HEK293 (cell line): Measurements from ENCODE around the gene SERPING1.

Experiments used
- CTCF ChIA-PET: fragments of 350-600 bp; formaldehyde crosslinking; extraction: SDS; loops from one replicate; lab custom pipeline; 2021; ENCODE audit warnings: antibody characterized with exemption; lab: Yijun Ruan, JAX
- POLR2A ChIA-PET: fragments of 300-600 bp; formaldehyde crosslinking; extraction: SDS; loops from one replicate; lab custom pipeline; 2020; ENCODE audit warnings: antibody characterized with exemption, inconsistent platforms; lab: Yijun Ruan, JAX
- H3K27ac ChIP-seq: fragments of 200-500 bp; sonication (Bioruptor generic); 2 replicates; pipeline ENCODE4 v1.5.1; 2014; ENCODE audit warnings: low read depth, low read length, control low read depth, inconsistent platforms; ENCODE audit errors: extremely low read depth
- H3K36me3 ChIP-seq, 2 experiments: fragments of 200-500 bp in 1 of 2; sonication (Bioruptor generic) in 1 of 2; 1 replicate in 1 of 2; 2 replicates in 1 of 2; pipeline ENCODE4 v1.5.1; 2014 to 2017; ENCODE audit warnings: inconsistent platforms in 2 of 2, low read length in 2 of 2; ENCODE audit not compliant: control insufficient read depth in 2 of 2, insufficient read depth in 1 of 2
- H3K4me1 ChIP-seq: fragments of 200-500 bp; sonication (Bioruptor generic); 2 replicates; pipeline ENCODE4 v1.5.1; 2014; ENCODE audit warnings: mild to moderate bottlenecking, low read length, inconsistent platforms; ENCODE audit not compliant: control insufficient read depth, insufficient read depth
- H3K4me3 ChIP-seq: 2 replicates; pipeline ENCODE4 v1.5.1; 2011; ENCODE audit warnings: low read depth, mild to moderate bottlenecking, control low read depth, low read length, moderate library complexity
- H3K9me3 ChIP-seq: fragments of 200-500 bp; sonication (Bioruptor generic); 2 replicates; pipeline ENCODE4 v1.5.1; 2014; ENCODE audit warnings: low read depth, low read length, inconsistent platforms; ENCODE audit not compliant: control insufficient read depth, insufficient read depth
- GLIS1 ChIP-seq: fragments of 450-650 bp; formaldehyde crosslinking; IDR thresholded peaks from 2 replicates; pipeline ENCODE4 v1.5.1; 2016; ENCODE audit warnings: missing biosample characterization, missing genetic modification characterization
- INSM2 ChIP-seq: fragments of 450-650 bp; formaldehyde crosslinking; IDR thresholded peaks from 2 replicates; pipeline ENCODE4 v1.5.1; 2016; ENCODE audit warnings: missing biosample characterization, missing genetic modification characterization
- PATZ1 ChIP-seq: fragments of 450-650 bp; formaldehyde crosslinking; IDR thresholded peaks from 2 replicates; pipeline ENCODE4 v1.5.1; 2016; ENCODE audit warnings: missing biosample characterization, missing genetic modification characterization
- PRDM2 ChIP-seq: fragments of 450-650 bp; formaldehyde crosslinking; IDR thresholded peaks from 2 replicates; pipeline ENCODE4 v1.5.1; 2016; ENCODE audit warnings: missing biosample characterization, missing genetic modification characterization, borderline replicate concordance
- YY2 ChIP-seq: fragments of 450-650 bp; formaldehyde crosslinking; IDR thresholded peaks from 2 replicates; pipeline ENCODE4 v1.5.1; 2016; ENCODE audit warnings: missing biosample characterization, missing genetic modification characterization
- ZEB2 ChIP-seq: fragments of 450-650 bp; formaldehyde crosslinking; IDR thresholded peaks from 2 replicates; pipeline ENCODE4 v1.5.1; 2016; ENCODE audit warnings: missing biosample characterization, missing genetic modification characterization
- ZNF157 ChIP-seq: fragments of 450-650 bp; formaldehyde crosslinking; IDR thresholded peaks from 2 replicates; pipeline ENCODE4 v1.5.1; 2016; ENCODE audit warnings: missing biosample characterization, missing genetic modification characterization
- ZNF335 ChIP-seq: fragments of 450-650 bp; formaldehyde crosslinking; conservative IDR thresholded peaks from 2 replicates; pipeline ENCODE4 v1.5.1; 2016; ENCODE audit warnings: missing biosample characterization, missing genetic modification characterization
- ZNF398 ChIP-seq: fragments of 450-650 bp; formaldehyde crosslinking; IDR thresholded peaks from 2 replicates; pipeline ENCODE4 v1.5.1; 2017; ENCODE audit warnings: missing biosample characterization, missing genetic modification characterization
- ZSCAN4 ChIP-seq: fragments of 450-650 bp; formaldehyde crosslinking; IDR thresholded peaks from 2 replicates; pipeline ENCODE4 v1.5.1; 2017; ENCODE audit warnings: missing biosample characterization, missing genetic modification characterization
- TF ChIP-seq, protein P1 (sequence below): fragments of 450-650 bp; formaldehyde crosslinking; IDR thresholded peaks from 2 replicates; pipeline ENCODE4 v1.5.1; 2016; ENCODE audit warnings: missing biosample characterization, missing genetic modification characterization

Gene SERPING1

DNA sequence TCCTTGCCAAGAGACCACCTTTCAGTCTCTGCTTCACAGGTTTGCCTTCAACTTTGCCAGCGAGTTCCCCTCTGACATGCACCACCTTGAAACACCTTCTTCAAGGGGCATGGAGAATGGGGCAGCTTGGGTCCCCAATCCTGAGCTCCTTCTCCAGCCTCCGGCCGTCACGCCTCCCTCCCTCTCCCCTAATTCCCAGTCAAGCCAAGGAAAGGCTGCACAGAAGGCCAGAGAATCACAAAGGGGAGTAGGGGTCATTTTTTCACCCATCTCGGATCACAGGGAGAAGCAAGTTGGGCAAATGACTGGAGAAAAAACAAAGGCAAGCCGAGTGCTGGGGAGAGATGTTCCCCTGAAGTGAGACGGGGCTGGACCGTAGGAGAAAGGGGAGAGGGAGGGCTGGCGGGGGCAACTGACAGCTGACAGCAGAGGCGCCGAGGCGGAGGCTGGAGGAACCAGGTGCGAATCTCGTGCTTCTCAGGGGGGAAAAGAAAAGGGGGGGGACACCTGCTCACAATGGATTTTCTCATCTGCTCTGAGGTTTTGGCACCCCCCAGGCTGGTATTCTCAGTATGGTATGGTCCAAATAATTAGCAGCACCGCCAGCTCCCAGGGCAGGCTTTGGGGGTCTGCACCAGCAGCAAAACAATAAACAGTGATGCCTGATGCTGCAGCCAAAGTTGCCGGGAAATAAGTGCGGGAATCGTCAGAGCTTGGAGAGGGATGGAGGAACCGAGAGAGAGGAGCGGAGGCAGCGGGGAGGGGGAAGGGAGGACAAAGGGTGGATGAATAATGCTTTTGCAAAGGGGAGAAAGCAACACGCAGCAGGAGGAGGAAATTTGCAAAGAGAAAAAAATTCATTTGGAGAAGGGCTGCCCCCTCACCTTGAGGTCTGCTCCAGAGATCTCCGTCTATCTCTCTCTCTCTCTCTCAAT lies 51.6 kb downstream of the SERPING1 start:
- no peak for TF ChIP-seq PRDM2
- no peak for TF ChIP-seq YY2 (tag by site-specific recombination)
- TF ChIP-seq PATZ1 (tag by site-specific recombination) = 0 out of 2 replicates have a peak, but pooled peaks have one; percentile 33
- TF ChIP-seq ZEB2 (tag by site-specific recombination) = 0 out of 2 replicates have a peak, but pooled peaks have one; percentile 10
- no peak for TF ChIP-seq ZNF157 (tag by site-specific recombination)
- 0 out of 2 replicates have a peak, but pooled peaks have one; percentile 6 for TF ChIP-seq ZNF335 (tag by site-specific recombination)
- TF ChIP-seq INSM2 (tag by site-specific recombination) = no peak
- TF ChIP-seq, protein P1, sequence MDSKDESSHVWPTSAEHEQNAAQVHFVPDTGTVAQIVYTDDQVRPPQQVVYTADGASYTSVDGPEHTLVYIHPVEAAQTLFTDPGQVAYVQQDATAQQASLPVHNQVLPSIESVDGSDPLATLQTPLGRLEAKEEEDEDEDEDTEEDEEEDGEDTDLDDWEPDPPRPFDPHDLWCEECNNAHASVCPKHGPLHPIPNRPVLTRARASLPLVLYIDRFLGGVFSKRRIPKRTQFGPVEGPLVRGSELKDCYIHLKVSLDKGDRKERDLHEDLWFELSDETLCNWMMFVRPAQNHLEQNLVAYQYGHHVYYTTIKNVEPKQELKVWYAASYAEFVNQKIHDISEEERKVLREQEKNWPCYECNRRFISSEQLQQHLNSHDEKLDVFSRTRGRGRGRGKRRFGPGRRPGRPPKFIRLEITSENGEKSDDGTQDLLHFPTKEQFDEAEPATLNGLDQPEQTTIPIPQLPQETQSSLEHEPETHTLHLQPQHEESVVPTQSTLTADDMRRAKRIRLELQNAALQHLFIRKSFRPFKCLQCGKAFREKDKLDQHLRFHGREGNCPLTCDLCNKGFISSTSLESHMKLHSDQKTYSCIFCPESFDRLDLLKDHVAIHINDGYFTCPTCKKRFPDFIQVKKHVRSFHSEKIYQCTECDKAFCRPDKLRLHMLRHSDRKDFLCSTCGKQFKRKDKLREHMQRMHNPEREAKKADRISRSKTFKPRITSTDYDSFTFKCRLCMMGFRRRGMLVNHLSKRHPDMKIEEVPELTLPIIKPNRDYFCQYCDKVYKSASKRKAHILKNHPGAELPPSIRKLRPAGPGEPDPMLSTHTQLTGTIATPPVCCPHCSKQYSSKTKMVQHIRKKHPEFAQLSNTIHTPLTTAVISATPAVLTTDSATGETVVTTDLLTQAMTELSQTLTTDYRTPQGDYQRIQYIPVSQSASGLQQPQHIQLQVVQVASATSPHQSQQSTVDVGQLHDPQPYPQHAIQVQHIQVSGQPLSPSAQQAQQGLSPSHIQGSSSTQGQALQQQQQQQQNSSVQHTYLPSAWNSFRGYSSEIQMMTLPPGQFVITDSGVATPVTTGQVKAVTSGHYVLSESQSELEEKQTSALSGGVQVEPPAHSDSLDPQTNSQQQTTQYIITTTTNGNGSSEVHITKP = peak; percentile 98
- peak; percentile 34 for TF ChIP-seq GLIS1 (tag by site-specific recombination)
- peak; percentile 29; the same call in 1 of the 2 replicates for TF ChIP-seq ZNF398 (tag by site-specific recombination)
- no peak for TF ChIP-seq ZSCAN4 (tag by site-specific recombination)
- Histone ChIP-seq H3K4me3 (peak overlapping the region; percentile 42), H3K36me3 (no peaks in the 10 kb centered on the region), H3K9me3 (no peaks in the 10 kb centered on the region), H3K4me1 (0 out of 2 replicates have a peak, but pooled peaks cover 6% of the 10 kb centered on the region), H3K27ac (no peak overlapping the region)
- CTCF ChIA-PET = interaction anchor here (0.5 to 0.9 kb wide), 3 partner anchors 63 to 582 kb away, joined by 3 to 4 read pairs (median 3); no protein-coding TSS in a partner anchor
- POLR2A ChIA-PET = interaction anchor here (0.8 to 1.2 kb wide), 3 partner anchors 10 to 156 kb away, joined by 3 read pairs; no protein-coding TSS in a partner anchor
